GM21423 (cell line): ENCODE measurements around the gene ITGA3.
"Not testable (repeated sequence)": the region's sequence is repeated elsewhere in the genome, so short reads cannot be mapped to it uniquely, and the experiment has no call there.

ENCODE experiments used
- ATAC-seq: cut with Tn5 transposase; IDR thresholded peaks from one replicate; pipeline ENCODE4 v1.9.1; 2021; ENCODE audit warnings: mild to moderate bottlenecking, moderate library complexity; ENCODE audit not compliant: unreplicated experiment

The ITGA3 gene

GRCh38 chr17:50034498-50035364 is 21.2 kb upstream of the ITGA3 start:
- no peak for ATAC-seq

GRCh38 chr17:50035421-50035879 is 20.5 kb upstream of the ITGA3 start:
- no peak for ATAC-seq

- ATAC-seq: no peak
Observed at GRCh38 chr17:50035945-50036344, 20.0 kb upstream of the ITGA3 start.

GRCh38 chr17:50036455-50037261 is 19.3 kb upstream of the ITGA3 start:
- no peak for ATAC-seq

- ATAC-seq: no peak
Observed at GRCh38 chr17:50037321-50038107, 18.4 kb upstream of the ITGA3 start.

GRCh38 chr17:50039058-50039457 is 16.9 kb upstream of the ITGA3 start:
- ATAC-seq: no peak

- not testable (repeated sequence) for ATAC-seq
Observed at GRCh38 chr17:50040496-50040895, 15.4 kb upstream of the ITGA3 start.

- no peak for ATAC-seq
Observed at GRCh38 chr17:50042211-50042610, 13.7 kb upstream of the ITGA3 start.

- ATAC-seq: no peak
Observed at GRCh38 chr17:50043290-50044148, 12.4 kb upstream of the ITGA3 start.

GRCh38 chr17:50044483-50044882 is 11.4 kb upstream of the ITGA3 start:
- ATAC-seq: no peak

- no peak for ATAC-seq
Observed at GRCh38 chr17:50045154-50045553, 10.8 kb upstream of the ITGA3 start.

- ATAC-seq: no peak
Observed at GRCh38 chr17:50046179-50046578, 9.7 kb upstream of the ITGA3 start.

GRCh38 chr17:50046667-50047066 is 9.2 kb upstream of the ITGA3 start:
- ATAC-seq: no peak

GRCh38 chr17:50047083-50047482 is 8.8 kb upstream of the ITGA3 start:
- ATAC-seq: no peak

- no peak for ATAC-seq
Observed at GRCh38 chr17:50047488-50048126, 8.3 kb upstream of the ITGA3 start.

GRCh38 chr17:50048146-50048720 is 7.7 kb upstream of the ITGA3 start:
- ATAC-seq: no peak

- no peak for ATAC-seq
Observed at GRCh38 chr17:50048988-50049387, 6.9 kb upstream of the ITGA3 start.

GRCh38 chr17:50049636-50050035 is 6.3 kb upstream of the ITGA3 start:
- ATAC-seq: no peak

- no peak for ATAC-seq
Observed at GRCh38 chr17:50050431-50051032, 5.4 kb upstream of the ITGA3 start.
